ENCODE measurements around the gene POLK. TPM values are rescaled to one million over a fixed set of nuclear protein-coding genes. Genes with fewer than 3 reads are reported as not detected.

Gene POLK
- total RNA-seq, 1 experiment from 2014 or later: 9.0 TPM

- CTCF ChIA-PET: no interaction called here
Measured at GRCh38 chr5:75632321-75632720, 120.6 kb downstream of the POLK start.

GRCh38 chr5:75637949-75638348 lies 126.3 kb downstream of the POLK start:
- POLR2A ChIA-PET (ENCODE audit: unreplicated experiment): no interaction called here

More at GRCh38 chr5:75632321-75632720, 120.6 kb downstream of the POLK start:
- H3K27ac ChIP-seq (ENCODE audit: low read length): no peak overlapping the region
- H3K9me3 ChIP-seq (ENCODE audit: low read length): no peaks in the 10 kb centered on the region
- no TSS peak for BruUV-seq (replicated peaks)
- no peak overlapping the region for H2AFZ ChIP-seq (ENCODE audit: low read length)
- intact Hi-C loops (cut with micrococcal nuclease): no loop called here
- TF ChIP-seq, protein P1, sequence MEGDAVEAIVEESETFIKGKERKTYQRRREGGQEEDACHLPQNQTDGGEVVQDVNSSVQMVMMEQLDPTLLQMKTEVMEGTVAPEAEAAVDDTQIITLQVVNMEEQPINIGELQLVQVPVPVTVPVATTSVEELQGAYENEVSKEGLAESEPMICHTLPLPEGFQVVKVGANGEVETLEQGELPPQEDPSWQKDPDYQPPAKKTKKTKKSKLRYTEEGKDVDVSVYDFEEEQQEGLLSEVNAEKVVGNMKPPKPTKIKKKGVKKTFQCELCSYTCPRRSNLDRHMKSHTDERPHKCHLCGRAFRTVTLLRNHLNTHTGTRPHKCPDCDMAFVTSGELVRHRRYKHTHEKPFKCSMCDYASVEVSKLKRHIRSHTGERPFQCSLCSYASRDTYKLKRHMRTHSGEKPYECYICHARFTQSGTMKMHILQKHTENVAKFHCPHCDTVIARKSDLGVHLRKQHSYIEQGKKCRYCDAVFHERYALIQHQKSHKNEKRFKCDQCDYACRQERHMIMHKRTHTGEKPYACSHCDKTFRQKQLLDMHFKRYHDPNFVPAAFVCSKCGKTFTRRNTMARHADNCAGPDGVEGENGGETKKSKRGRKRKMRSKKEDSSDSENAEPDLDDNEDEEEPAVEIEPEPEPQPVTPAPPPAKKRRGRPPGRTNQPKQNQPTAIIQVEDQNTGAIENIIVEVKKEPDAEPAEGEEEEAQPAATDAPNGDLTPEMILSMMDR (conservative IDR thresholded peaks at IDR 0.05; ENCODE audit: low read depth, low read length): no peak
- TF ChIP-seq EZH2phosphoT487 (IDR thresholded peaks at IDR 0.05; ENCODE audit: borderline replicate concordance, low read length) (no peak), EZH2 (IDR thresholded peaks at IDR 0.05; ENCODE audit: low read length, unreplicated experiment) (no peak)
- H3K4me3 ChIP-seq (ENCODE audit: low read length): no peak overlapping the region
- no peak overlapping the region for H3K9ac ChIP-seq (ENCODE audit: low read length)
- H4K20me1 ChIP-seq (ENCODE audit: low read length): no peaks in the 10 kb centered on the region
- no peaks in the 10 kb centered on the region for H3K79me2 ChIP-seq (ENCODE audit: low read length)
- H3K36me3 ChIP-seq (ENCODE audit: low read depth, low read length): no peaks in the 10 kb centered on the region
- peaks cover 3% of the 10 kb centered on the region for H3K4me1 ChIP-seq (ENCODE audit: insufficient read depth, low read length)
- ATAC-seq (no peak), DNase-seq (no peak)
- no peaks in the 10 kb centered on the region for H3F3A ChIP-seq (ENCODE audit: low read length, unreplicated experiment)
- no peaks in the 10 kb centered on the region for H3K27me3 ChIP-seq (ENCODE audit: low read length)
- POLR2A ChIA-PET (ENCODE audit: unreplicated experiment): no interaction called here
- H3K4me2 ChIP-seq (ENCODE audit: low read length): no peak overlapping the region
- H3K9me2 ChIP-seq (replicated peaks; ENCODE audit: low read length): no peaks in the 10 kb centered on the region

More at GRCh38 chr5:75637949-75638348, 126.3 kb downstream of the POLK start:
- intact Hi-C loops (cut with micrococcal nuclease): no loop called here
- Histone ChIP-seq H3F3A (ENCODE audit: low read length, unreplicated experiment) (no peaks in the 10 kb centered on the region), H4K20me1 (ENCODE audit: low read length) (no peaks in the 10 kb centered on the region), H3K27ac (ENCODE audit: low read length) (no peak overlapping the region), H3K4me3 (ENCODE audit: low read length) (no peak overlapping the region), H3K9me2 (replicated peaks; ENCODE audit: low read length) (no peaks in the 10 kb centered on the region), H3K4me2 (ENCODE audit: low read length) (no peak overlapping the region), H3K36me3 (ENCODE audit: low read depth, low read length) (no peaks in the 10 kb centered on the region), H3K79me2 (ENCODE audit: low read length) (no peaks in the 10 kb centered on the region), H3K9me3 (ENCODE audit: low read length) (no peaks in the 10 kb centered on the region), H3K9ac (ENCODE audit: low read length) (no peak overlapping the region), H3K4me1 (ENCODE audit: insufficient read depth, low read length) (peaks cover 17% of the 10 kb centered on the region), H2AFZ (ENCODE audit: low read length) (no peak overlapping the region), H3K27me3 (ENCODE audit: low read length) (no peaks in the 10 kb centered on the region)
- CTCF ChIA-PET: no interaction called here
- BruUV-seq (replicated peaks): no TSS peak
- no peak for DNase-seq
- no peak for ATAC-seq
- TF ChIP-seq EZH2 (IDR thresholded peaks at IDR 0.05; ENCODE audit: low read length, unreplicated experiment) (no peak), EZH2phosphoT487 (IDR thresholded peaks at IDR 0.05; ENCODE audit: borderline replicate concordance, low read length) (no peak)
- TF ChIP-seq, protein P1 (conservative IDR thresholded peaks at IDR 0.05; ENCODE audit: low read depth, low read length): no peak
